NT2/D1 (cell line): ENCODE data around the gene PDGFRB.

Experiments
- YY1 ChIP-seq: IDR thresholded peaks from 2 replicates; pipeline ENCODE4 v1.6.1; 2011; ENCODE audit not compliant: insufficient read length, insufficient read depth
- ZNF274 ChIP-seq: IDR thresholded peaks from 2 replicates; pipeline ENCODE4 v1.6.1; 2011; ENCODE audit warnings: mild to moderate bottlenecking, low read depth, low read length

DNA sequence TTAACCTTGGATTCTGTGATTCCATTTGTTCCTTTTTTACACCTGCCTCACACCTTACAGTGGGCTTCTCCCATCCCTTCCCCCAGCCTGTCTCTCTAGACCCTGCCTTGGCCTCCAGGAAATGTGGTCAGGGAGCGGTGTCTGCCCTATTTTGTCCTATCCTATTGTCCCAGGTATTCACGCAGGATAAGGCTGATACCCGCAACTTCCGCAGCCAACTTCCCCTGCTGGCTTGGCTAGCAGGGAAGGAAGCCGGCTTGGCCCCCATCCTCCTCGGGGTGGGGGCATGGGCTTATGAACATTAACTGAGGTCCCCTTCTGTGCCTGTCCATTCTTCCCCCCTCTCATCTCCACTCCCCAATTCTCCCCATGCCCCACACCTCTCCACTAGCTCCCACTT is 72.8 kb downstream of the PDGFRB start:
- no peak for TF ChIP-seq ZNF274
- TF ChIP-seq YY1, result no peak
